Heart right ventricle (tissue), 16 donors: ENCODE measurements around the gene ACSS2. TPM values are rescaled to one million over a fixed set of nuclear protein-coding genes. Genes with fewer than 3 reads are reported as not detected.

Source experiments
- ATAC-seq, 8 donors: fragments of 200-7000 bp; cut with Tn5 transposase; one replicate each; pipeline ENCODE4 v1.9.1; 2020; ENCODE audit warnings: mild to moderate bottlenecking in 8 of 8, moderate library complexity in 8 of 8, moderate number of reproducible peaks in 1 of 8
- DNase-seq, 2 donors: peaks; one replicate each; pipeline ENCODE4 v3.0.0-alpha.2; 2020
- H3K27ac ChIP-seq, 10 donors: fragments of 200-600 bp; sonication (generic) in 2 of 10; one replicate each; pipeline versions ENCODE4 v1.5.0 to v1.8.0; 2020 to 2022; ENCODE audit warnings: mild to moderate bottlenecking in 3 of 10
- H3K27me3 ChIP-seq, 7 donors: fragments of 200-600 bp; one replicate each; pipeline ENCODE4 v1.8.0; 2021 to 2022; ENCODE audit warnings: mild to moderate bottlenecking in 2 of 7
- H3K36me3 ChIP-seq, 9 donors: fragments of 200-600 bp; sonication (generic) in 1 of 9; one replicate each; pipeline versions ENCODE4 v1.5.0 to v1.8.0; 2020 to 2022; ENCODE audit warnings: mild to moderate bottlenecking in 2 of 9
- H3K4me1 ChIP-seq, 9 donors: fragments of 200-600 bp; sonication (generic) in 1 of 9; one replicate each; pipeline versions ENCODE4 v1.5.0 to v1.8.0; 2020 to 2022; ENCODE audit warnings: mild to moderate bottlenecking in 4 of 9
- H3K4me3 ChIP-seq, 10 donors: fragments of 200-600 bp; sonication (generic) in 2 of 10; one replicate each; pipeline versions ENCODE4 v1.5.0 to v1.8.0; 2020 to 2022; ENCODE audit warnings: mild to moderate bottlenecking in 7 of 10, moderate library complexity in 2 of 10
- H3K9me3 ChIP-seq, 11 donors: fragments of 200-600 bp in 10 of 11; sonication (generic) in 2 of 11; one replicate each; pipeline versions ENCODE4 v1.5.0 to v1.8.0; 2013 to 2022; ENCODE audit warnings: mild to moderate bottlenecking in 2 of 11, control low read depth in 1 of 11, moderate library complexity in 1 of 11
- CTCF ChIP-seq, 9 donors: fragments of 200-600 bp; sonication (generic) in 2 of 9; IDR thresholded peaks; one replicate each; pipeline versions ENCODE4 v1.5.0 to v1.8.0; 2021 to 2022; ENCODE audit warnings: antibody characterized with exemption in 9 of 9, mild to moderate bottlenecking in 5 of 9, moderate library complexity in 1 of 9
- WGBS, 2 donors: extraction: QIAGEN DNeasy Blood & Tissue Kit; methylation state at CpG; one replicate each; pipeline ENCODE4 v1.1.7; 2013; ENCODE audit warnings: inconsistent platforms in 1 of 2; 5-methylcytosine and 5-hydroxymethylcytosine counted together
- intact Hi-C, 10 donors: fragments of 100-400 bp; cut with DNase I; formaldehyde crosslinking; loops; one replicate each; pipeline versions ENCODE4 v1.11.1 to v1.14.2; 2022
- polyA plus RNA-seq, 2 donors: library from polyadenylated mRNA; stranded (reverse); fragments of 200-250 nt; gene quantifications; one replicate each; pipeline ENCODE4 v1.2.3, GENCODE V29; 2013
- total RNA-seq, 10 donors: library from RNA; stranded (reverse); fragmentation: NEBNext Ultra II Directional in 3 of 10; extraction: Animal tissue kit (Norgen Biotek cat#: 25700) in 3 of 10; gene quantifications; one replicate each; pipeline versions ENCODE4 v1.2.1 to v1.2.4, GENCODE V29; 2021 to 2023
- donor health status: Arrhythmogenic right ventricular cardiomyopathy.
- donor health status: ischemic (EF 13 %, LVEDD 7.1; RV severe dilation, severe dysfunction).
- donor health status: healthy with polysubstance abuse.
- donor health status: DM: no; HTN: yes; CAD: no.
- donor health status: DM: no; HTN: no; CAD: no.
- donor health status: ischemic (EF 25% LVEDD 6.9; RV normal size, moderate dysfunction).
- donor health status: ischemic (EF 25% LVEDD 5.7; RV mildly dilated, moderate dysfunction).
- donor health status: healthy.
- donor health status: DM: yes; HTN: yes; CAD: no.
- donor health status: Ischemic cardiomyopathy.
- donor health status: ischemic (EF 35%, LVEDD 5.7; RV mildly dilated, moderate dysfunction).
- donor health status: nonischemic (EF 11% LVEDD 7.7; RV severe dilation, severe dysfunction).
- donor health status: DM: yes; HTN: yes; CAD: no.
- donor health status: PGD.
- donor health status: ischemic (EF 29% LVEDD 5.4; RV normal size, mild dysfunction).
- donor health status: nonischemic (EF 23%, LVEDD 6.1; RV moderate dilation, normal function).

The ACSS2 gene
- total and polyA plus RNA-seq, 12 donors, result 65.4 to 213 (median 104) TPM

GRCh38 chr20:34974246-34974645 lies 97.8 kb downstream of the ACSS2 start:
- WGBS, 2 donors, result 72 to 73% methylated on average over 4 of the region's 4 CpGs
- H3K36me3 ChIP-seq, result no peaks in the 10 kb centered on the region
- intact Hi-C loops, result no loop called here
- no peak for TF ChIP-seq CTCF (IDR thresholded peaks at IDR 0.05)
- peaks cover 0 to 26% (median 7%) of the 10 kb centered on the region in 9 donors for H3K4me1 ChIP-seq
- no peak for DNase-seq
- H3K4me3 ChIP-seq, result no peak overlapping the region
- H3K27ac ChIP-seq, result no peak overlapping the region
- no peaks in the 10 kb centered on the region for H3K9me3 ChIP-seq
- H3K27me3 ChIP-seq, result no peaks in the 10 kb centered on the region
- ATAC-seq, result no peak

DNA sequence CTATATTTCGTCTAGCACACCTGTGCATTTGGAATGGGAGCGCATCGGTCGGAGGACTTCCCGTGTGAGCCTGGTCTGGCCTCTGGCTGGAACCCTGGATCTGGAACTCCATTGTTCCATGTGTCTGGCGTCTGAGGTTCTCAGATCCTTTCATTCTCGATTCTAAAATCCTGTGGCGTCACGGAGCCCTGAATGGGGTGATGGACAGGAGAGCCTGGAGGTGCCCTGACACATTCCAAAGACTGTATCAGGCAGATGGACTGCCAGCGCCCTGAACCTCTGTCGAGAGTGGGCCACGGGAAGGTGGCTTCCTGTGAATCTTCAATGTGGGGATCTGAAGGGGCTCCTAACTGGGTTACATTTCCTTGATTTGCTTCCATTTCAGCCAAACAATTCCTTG lies 99.9 kb downstream of the ACSS2 start:
- ATAC-seq (no peak), DNase-seq (no peak)
- TF ChIP-seq CTCF (IDR thresholded peaks at IDR 0.05), result no peak
- Histone ChIP-seq H3K4me1 (peaks cover 0 to 23% (median 5%) of the 10 kb centered on the region in 9 donors), H3K4me3 (no peak overlapping the region), H3K27ac (peak overlapping the region in 6 of 10 donors; percentile 82 to 98 (median 93)), H3K9me3 (no peaks in the 10 kb centered on the region), H3K27me3 (no peaks in the 10 kb centered on the region), H3K36me3 (peaks cover 0 to 9% (median 0%) of the 10 kb centered on the region in 9 donors)
- 63 to 73% methylated on average over 12 of the region's 12 CpGs for WGBS, 2 donors
- intact Hi-C loops, result no loop called here

Other genes with a start within 250 kb of the ACSS2 start
- gene PIGU, start 199.5 kb upstream of the ACSS2 start, total RNA-seq, result 10 to 100 TPM; 11.0 to 20.4 (median 14.1) TPM
- gene PIGU, start 199.5 kb upstream of the ACSS2 start, polyA plus RNA-seq, result 10 to 100 TPM; 18.6 to 23.8 TPM
- 100 to 1,000 TPM in 8 of 10 donors, 10 to 100 TPM in 2; 73.4 to 174 (median 136) TPM for gene TP53INP2, start 172.3 kb upstream of the ACSS2 start, total RNA-seq
- gene TP53INP2, start 172.3 kb upstream of the ACSS2 start, polyA plus RNA-seq, result 10 to 100 TPM; 31.7 to 48.8 TPM
- gene NCOA6, start 51.0 kb upstream of the ACSS2 start, total RNA-seq, result 10 to 100 TPM; 15.5 to 19.7 (median 18.0) TPM
- 10 to 100 TPM; 11.6 to 37.5 TPM for gene NCOA6, start 51.0 kb upstream of the ACSS2 start, polyA plus RNA-seq
- 10 to 100 TPM in 9 of 10 donors, 1 to 10 TPM in 1; 8.0 to 27.7 (median 14.9) TPM for gene GGT7, start 3.8 kb upstream of the ACSS2 start, total RNA-seq
- gene GGT7, start 3.8 kb upstream of the ACSS2 start, polyA plus RNA-seq, result 10 to 100 TPM; 14.6 to 45.4 TPM
- gene GSS, start 79.2 kb downstream of the ACSS2 start, total RNA-seq, result 10 to 100 TPM; 20.0 to 33.2 (median 24.7) TPM
- 10 to 100 TPM; 30.6 to 60.4 TPM for gene GSS, start 79.2 kb downstream of the ACSS2 start, polyA plus RNA-seq
- gene MYH7B, start 79.3 kb downstream of the ACSS2 start, total RNA-seq, result 100 to 1,000 TPM; 117 to 318 (median 182) TPM
- gene MYH7B, start 79.3 kb downstream of the ACSS2 start, polyA plus RNA-seq, result 100 to 1,000 TPM in 1 of 2 donors, 10 to 100 TPM in 1; 22.1 to 962 TPM
- 10 to 100 TPM; 32.2 to 46.4 (median 38.5) TPM for gene TRPC4AP, start 216.2 kb downstream of the ACSS2 start, total RNA-seq
- 10 to 100 TPM; 26.2 to 32.7 TPM for gene TRPC4AP, start 216.2 kb downstream of the ACSS2 start, polyA plus RNA-seq